ENCODE results near the gene NDUFB4.

Gene NDUFB4

DNA sequence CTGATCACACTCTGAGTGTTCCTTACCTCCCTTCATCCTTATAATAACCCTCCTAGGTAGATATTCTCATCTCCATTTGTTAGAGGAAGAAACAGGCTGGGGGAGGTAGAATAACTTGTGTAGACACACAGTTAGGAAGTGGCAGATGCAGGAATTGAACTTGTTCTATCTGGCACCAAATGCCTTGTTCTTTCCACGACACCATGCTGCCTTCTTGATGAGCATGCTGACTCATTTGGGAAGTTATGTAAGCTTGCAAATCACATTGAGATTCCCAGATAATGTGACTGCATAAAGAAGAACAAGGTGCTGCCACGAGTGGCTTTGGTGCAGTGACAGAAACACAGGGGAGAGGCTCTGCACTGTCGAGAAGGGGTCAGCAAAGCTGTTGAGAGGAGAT, 27.5 kb upstream of the NDUFB4 start:
- in situ Hi-C loops (cut with MboI; ENCODE audit: low sequenced_read_pairs) = loop anchor here (25.0 kb wide), 1 partner anchor 331 kb away; no protein-coding TSS in a partner anchor

DNA sequence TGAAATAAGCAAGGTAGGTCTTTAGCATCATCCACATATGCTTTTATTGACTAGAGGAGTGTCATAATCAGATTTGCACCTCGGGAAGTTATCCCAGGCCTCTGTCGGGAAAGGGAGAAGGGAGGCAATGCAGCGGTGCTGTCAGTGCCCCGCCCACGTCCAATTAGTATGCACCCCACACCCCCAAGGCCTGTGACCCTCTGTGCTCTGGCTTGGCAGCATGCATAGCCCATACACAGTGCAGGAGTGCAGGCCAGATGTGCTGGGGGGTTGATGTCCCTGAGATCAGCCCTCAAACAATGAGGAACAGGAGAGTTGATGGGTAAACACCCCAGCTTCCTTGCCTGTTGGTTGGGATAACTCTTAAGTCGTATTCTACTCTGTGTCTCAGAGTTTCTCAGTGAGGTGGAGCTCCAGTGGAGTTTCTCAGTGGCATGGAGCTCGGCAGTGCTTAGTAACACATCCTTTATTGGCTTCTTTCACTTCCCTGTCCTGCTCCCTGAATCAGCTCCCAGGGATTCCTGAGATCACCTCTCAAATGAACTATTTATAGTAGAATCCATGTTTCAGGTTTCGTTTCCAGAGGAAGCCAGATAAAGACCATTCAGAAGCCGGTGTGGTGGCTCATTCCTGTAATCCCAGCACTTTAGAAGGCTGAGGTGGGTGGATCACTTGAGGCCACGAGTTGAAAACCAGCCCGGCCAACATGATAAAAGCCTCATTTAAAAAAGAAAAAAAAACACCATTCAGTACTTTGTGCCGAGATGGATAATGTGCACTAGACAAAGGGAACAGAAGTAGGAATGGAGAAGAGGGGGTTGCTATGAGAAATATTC, 26.7 kb upstream of the NDUFB4 start:
- in situ Hi-C loops (cut with MboI; ENCODE audit: low sequenced_read_pairs) = loop anchor here (25.0 kb wide), 1 partner anchor 332 kb away; no protein-coding TSS in a partner anchor

DNA sequence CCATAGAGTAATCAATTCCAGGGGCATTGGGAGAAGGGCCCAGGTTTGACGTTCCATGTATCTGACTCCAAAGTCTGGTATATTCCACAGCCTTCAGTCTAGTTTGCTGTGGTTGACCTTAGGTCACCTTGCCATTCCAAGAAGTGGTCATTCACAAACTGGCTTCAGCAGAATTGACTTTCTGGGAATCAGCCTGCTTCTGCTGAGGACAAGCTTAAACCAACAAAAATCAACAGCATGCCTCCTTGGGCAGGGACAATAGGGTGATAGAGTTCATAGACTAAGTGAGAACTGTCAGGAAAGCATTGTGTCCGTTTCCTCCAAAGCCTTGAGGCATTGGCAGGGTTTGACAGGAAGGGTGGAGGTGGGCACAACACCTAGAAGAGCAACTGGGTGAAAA, 24.1 kb upstream of the NDUFB4 start:
- in situ Hi-C loops (cut with MboI; ENCODE audit: low sequenced_read_pairs) = loop anchor here (25.0 kb wide), 1 partner anchor 335 kb away; no protein-coding TSS in a partner anchor

DNA sequence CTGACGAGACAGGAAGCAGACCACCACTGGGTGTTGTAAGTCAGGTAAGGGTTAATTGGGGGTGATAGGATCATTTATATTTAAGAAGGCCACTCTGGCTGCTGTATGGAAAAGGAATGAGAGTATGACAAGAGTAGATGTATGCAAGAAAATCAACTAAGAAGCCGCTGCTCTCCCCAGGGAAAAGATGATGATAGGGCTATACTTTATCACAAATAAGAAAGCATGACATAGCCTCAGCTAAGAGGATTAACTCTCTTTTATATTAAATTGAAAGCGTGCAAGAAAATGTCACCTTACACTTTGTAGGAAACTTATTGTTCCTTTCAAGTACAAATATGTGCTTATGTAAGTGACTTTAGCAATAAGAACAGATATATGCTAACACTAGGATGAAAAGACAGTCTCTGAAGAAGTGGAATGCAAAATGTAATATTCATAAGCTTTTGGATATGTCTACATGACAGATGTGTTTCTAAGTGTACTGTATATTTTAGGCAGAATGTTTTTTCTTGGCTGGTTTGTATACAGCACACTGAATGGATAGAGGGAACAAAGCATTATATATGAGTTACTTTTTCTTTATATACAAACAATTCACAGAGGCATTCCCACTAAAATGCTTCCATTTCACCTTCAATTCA, 8.7 kb upstream of the NDUFB4 start:
- in situ Hi-C loops (cut with MboI; ENCODE audit: low sequenced_read_pairs) = no loop called here

DNA sequence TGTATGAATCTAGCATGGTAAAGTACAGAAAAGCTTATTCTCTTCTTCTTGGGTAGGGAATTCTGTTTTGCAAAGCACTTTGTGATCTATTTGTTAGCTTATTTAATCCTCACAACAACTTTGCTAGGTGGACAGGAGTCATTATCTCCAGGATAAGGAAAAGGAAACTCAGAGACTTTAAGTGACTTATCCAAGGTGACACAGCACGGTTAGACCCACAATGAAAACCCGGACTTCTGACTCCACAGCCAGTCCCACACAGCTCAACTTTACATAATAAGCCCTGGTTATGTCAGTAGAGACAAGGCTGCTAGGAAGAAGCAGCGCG, 384 bp upstream of the NDUFB4 start:
- in situ Hi-C loops (cut with MboI; ENCODE audit: low sequenced_read_pairs) = no loop called here

DNA sequence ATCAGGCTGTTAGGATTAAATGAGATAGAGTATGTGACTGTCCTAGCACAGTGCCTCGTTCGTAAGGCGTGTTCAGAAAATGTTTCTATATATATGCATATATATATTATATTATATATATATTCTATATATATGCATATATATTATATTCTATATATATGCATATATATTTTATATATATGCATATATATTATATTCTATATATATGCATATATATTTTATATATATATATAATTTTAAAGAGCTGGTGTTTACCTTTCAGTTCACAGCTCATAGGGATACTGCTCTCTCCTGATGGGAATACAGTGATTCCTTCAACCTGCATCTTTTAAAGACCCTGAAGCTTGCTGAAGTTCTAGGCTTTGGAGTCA, 702 bp downstream of the NDUFB4 start:
- in situ Hi-C loops (cut with MboI; ENCODE audit: low sequenced_read_pairs) = no loop called here

DNA sequence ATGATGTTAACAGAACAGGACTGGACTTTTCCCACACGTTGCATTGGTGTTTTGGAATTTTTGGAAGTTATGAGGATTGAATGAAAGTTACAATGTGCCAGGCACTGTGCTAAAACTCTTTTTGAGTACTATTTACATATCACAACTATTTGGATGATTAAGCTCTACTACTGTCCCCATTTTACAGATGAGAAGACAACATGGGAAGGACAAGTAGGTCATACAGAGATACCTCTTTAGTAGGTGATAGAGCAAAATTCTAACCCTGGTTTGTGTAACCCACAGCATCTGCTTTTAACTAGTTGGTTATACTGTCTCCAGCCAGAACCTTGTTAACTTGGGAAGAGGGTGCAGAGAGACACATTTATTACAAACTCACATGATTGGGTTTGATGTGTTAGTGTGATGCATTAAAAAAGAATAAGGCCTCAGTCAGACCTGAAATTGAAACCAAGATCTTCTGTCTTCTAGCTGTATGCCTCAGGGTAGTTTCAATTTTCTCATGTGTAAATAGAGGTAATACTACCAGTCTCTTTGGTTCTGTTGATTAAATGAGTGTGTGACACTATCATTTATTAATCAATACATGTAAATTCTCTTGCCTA, 1.4 kb downstream of the NDUFB4 start:
- in situ Hi-C loops (cut with MboI; ENCODE audit: low sequenced_read_pairs) = no loop called here

DNA sequence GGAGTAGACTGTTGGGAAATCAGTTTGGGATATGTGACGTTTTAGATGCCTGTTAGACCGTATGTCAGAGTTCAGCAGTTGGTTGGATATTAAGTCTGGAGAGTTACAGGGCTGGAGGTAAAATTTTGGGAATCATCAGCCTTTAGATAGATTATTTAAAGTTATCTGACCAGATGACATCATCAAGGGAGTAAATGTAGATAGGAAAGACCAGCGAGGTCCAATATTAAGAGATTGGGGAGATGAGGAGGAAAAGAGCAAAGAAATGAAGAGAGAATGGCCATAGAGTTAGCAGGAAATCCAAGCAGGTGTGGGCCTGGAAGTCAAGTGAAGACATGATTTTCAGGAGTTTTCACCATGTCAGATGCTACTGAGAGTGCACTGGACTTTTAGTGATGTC, 3.1 kb downstream of the NDUFB4 start:
- in situ Hi-C loops (cut with MboI; ENCODE audit: low sequenced_read_pairs) = no loop called here

DNA sequence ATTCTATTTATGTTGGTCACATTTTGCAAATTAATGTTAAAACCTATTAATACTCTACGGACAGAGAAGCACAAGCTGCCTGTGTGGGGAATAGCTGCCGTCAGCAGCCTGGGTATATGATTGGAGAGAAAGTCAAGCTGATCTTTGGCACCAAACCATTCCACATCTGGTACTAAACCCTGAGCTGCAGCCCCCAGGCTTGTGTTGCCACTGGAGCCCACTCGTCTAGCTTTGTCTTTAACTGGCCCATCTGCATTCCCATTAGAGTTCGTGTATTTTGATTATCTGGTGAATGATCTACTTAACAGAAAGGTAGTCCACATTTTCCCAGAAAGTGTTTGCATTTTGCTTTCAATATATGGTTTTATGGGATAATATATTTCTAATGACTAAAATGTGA, 5.4 kb downstream of the NDUFB4 start:
- in situ Hi-C loops (cut with MboI; ENCODE audit: low sequenced_read_pairs) = loop anchor here (25.0 kb wide), 1 partner anchor 111 kb away; no protein-coding TSS in a partner anchor

DNA sequence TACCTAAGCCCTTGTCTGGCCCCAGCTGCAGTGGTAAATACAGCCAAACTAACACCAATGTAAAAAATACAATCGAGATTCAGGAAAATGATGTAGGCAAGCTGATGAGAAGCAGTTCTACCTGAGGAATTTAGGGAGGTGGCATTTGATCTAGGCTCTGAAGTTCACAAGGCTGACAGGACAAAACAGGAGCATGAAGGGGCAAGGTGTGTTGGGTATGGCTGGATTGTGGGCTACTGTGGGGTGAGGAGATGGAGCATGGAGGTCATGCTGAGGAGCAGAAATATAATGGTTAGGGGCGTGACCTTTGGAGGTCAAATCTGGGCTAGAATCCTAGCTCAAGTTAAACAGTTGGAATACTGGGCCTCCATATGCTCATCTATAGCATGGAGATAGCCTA, 6.5 kb downstream of the NDUFB4 start:
- in situ Hi-C loops (cut with MboI; ENCODE audit: low sequenced_read_pairs) = loop anchor here (25.0 kb wide), 1 partner anchor 110 kb away; no protein-coding TSS in a partner anchor

DNA sequence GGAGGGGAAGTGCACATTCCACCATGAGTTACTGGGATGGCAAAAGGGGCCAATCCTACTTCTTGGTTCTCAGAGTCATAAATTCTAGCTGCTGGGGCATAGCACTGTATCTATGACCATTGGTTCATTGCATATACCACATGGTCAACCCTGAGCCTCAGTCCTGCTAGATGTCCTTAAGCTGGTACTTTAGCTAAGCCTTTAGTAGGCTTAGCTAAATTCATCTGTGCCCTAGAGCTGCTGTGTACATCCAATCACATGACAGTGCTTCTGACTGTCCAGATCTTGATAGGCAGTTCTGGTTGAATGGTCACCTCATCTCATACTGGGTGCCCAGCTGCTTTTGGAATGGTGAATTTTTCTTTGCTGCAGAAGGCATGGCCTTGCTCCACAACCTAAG, 8.2 kb downstream of the NDUFB4 start:
- in situ Hi-C loops (cut with MboI; ENCODE audit: low sequenced_read_pairs) = loop anchor here (25.0 kb wide), 1 partner anchor 108 kb away; no protein-coding TSS in a partner anchor

DNA sequence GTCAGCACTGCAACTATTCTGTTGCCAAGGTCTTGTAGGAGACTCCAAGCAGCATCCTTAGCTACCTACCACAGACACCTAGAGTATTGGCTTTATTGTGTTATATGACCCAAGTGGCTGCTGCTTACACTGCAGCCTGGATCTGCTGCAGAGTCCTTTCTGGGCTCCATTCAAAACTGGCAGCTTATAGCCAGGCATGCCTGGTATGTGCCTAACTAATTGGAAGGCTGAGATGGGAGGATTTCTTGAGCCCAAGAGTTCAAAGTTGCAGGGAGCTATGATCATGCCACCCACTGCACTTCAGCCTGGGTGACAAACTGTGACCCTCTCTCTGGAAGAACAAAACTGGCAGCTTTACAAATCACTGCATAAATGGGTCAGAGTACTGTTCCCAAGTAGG, 8.6 kb downstream of the NDUFB4 start:
- in situ Hi-C loops (cut with MboI; ENCODE audit: low sequenced_read_pairs) = loop anchor here (25.0 kb wide), 1 partner anchor 108 kb away; no protein-coding TSS in a partner anchor

DNA sequence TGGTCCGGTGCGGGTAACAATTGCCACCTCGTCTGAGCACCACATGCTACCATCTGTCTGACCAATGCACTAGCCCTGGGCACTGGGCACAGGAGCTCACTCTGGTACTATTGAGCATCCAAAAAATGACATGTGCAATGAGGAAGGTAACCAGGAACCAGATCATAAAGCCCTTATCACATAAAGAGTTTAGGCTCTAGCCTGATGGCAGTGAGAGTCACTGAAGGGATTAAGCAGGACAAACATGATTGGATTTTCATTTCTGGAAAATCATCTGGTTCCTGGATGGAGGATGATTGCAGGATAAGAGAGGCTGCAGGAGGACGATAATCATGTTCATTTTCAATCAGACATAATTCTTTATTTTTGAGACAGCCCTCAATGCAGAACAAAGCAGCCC, 12.4 kb downstream of the NDUFB4 start:
- in situ Hi-C loops (cut with MboI; ENCODE audit: low sequenced_read_pairs) = loop anchor here (25.0 kb wide), 1 partner anchor 104 kb away; no protein-coding TSS in a partner anchor

DNA sequence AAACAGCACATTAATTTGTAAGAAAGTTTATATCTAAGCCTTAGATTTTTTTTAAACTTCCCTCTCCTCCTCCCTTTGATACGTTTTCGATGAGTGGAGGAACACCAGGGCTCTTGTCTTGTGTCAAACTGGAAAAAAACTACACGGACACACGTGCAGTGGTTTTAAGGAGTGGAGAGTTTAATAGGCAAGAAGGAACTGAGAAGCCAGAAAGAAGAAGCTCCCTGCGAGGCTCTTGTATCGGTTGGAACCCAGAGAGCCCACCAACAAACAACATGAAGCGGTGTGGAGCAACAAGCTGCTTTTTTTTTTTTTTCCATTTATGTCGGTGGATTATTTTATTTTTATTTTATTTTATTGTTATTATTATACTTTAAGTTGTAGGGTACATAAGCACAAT, 18.6 kb downstream of the NDUFB4 start:
- in situ Hi-C loops (cut with MboI; ENCODE audit: low sequenced_read_pairs) = loop anchor here (25.0 kb wide), 1 partner anchor 98 kb away; no protein-coding TSS in a partner anchor

DNA sequence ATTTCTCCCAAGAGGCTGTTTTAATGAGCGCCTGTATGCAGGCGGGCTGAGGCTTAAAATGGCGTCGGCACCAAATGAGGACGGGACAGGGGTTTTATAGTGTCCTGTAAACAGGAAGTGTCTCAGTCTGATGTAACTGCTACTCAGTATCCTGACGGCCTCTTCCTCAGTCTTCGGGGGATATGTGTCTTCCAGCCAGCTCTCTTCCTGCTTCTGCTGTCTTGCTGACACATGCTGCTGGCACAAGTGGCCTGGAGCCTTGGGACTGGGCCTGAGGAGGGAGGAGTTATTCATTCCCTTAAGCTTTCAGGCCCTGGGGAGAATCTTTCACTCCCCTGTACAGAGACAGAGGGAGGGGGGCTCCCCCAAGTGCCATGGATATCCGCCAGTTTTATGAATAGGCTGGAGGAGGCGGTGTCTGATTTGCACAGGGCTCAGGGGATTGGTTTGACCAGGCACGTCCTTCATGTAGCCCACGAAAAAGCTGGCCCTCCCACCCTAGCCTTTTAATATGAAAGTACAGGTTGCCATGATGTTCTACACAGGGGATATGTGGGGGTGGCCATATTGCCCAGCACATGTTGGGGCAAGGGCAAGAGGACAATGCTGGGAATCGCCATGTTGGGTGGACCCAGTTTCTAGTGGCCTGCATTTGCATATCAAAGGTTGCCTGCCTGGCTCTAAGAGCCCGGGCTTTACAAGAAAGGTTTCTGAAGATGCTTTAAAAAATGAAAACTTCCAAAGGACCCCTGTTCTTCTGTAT, 19.9 kb downstream of the NDUFB4 start:
- in situ Hi-C loops (cut with MboI; ENCODE audit: low sequenced_read_pairs) = loop anchor here (25.0 kb wide), 1 partner anchor 96 kb away; no protein-coding TSS in a partner anchor

DNA sequence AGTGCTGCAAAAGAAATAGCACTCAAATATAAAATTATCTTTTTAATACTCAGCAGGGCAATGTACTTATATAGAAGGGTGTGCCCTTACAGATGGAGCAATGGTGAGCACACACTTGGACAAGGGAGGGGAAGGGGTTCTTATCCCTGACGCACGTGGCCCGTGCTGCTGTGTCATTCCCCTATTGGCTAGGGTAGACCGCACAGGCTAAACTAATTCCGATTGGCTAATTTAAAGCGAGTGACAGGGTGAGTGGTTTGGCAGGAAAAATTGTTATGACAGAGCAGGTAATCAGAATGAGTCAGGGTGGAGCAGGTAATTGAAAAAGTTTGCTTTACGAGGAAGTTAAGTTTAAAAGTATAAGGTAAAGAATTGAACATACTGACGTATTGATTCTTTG, 20.6 kb downstream of the NDUFB4 start:
- in situ Hi-C loops (cut with MboI; ENCODE audit: low sequenced_read_pairs) = loop anchor here (25.0 kb wide), 1 partner anchor 96 kb away; no protein-coding TSS in a partner anchor

DNA sequence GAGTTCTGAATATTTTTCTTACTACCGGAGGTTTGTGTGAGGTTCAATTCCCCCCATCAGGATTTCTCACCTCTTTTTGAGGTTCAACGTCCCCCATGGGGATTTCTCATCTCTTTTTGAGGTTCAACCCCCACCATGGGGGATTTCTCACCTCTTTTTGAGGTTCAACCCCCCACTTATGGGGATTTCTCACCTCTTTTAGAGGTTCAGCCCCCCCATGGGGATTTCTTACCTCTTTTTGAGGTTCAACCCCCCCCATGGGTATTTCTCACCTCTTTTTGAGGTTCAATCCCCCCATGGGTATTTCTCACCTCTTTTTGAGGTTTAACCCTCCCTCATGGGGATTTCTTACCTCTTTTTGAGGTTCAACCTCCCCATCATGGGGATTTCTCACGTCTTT, 26.3 kb downstream of the NDUFB4 start:
- in situ Hi-C loops (cut with MboI; ENCODE audit: low sequenced_read_pairs) = loop anchor here (25.0 kb wide), 1 partner anchor 90 kb away; no protein-coding TSS in a partner anchor

DNA sequence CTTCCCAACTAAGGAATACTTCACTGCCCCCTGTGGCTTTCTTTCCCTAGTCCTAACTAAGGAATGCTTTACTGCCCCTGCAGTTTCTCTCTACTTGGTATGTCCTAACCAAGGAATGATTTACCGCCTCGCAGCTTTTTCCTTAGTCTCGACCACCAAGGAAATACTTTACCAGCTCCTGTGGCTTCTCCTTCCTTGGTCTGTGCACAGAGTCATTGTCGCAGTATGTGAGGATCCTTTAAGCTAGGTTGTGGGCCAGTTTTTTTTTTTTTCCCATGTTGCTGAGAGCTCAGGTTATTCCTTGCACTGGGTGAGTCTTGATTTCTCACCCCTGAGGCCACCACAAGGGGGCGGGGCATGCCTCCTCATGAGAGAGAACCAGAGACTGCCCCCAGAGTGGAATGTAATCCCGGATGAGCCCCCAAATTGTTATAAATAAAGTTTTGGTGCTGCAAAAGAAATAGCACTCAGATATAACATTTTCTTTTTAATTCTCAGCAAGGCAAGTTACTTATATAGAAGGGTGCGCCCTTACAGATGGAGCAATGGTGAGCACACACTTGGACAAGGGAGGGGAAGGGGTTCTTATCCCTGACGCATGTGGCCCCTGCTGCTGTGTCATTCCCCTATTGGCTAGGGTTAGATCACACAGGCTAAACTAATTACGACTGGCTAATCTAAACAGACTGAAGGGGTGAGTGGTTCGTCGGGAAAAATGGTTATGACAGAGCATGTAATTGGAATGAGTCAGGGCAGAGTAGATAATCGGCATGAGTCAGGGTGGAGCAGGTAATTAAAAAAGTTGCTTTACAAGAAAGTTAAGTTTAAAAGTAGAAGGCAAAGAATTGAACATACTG, 27.0 kb downstream of the NDUFB4 start:
- in situ Hi-C loops (cut with MboI; ENCODE audit: low sequenced_read_pairs) = loop anchor here (25.0 kb wide), 1 partner anchor 89 kb away; no protein-coding TSS in a partner anchor

DNA sequence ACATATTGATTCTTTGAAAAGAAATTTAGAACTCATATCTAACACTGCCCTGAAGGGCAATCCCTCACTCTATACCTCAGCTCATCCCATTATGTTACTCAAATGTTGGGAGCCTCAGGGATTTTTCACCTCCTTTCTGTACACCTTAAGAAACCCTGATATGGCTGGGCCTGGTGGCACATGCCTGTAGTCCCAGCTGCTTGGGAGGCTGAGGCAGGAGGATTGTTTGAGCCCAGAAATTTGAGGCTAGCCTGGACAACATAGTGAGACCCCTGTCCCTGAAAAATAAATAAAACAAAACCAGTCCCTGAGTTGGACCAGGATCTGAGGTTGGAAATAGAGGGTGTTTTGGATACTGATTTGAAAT, 27.6 kb downstream of the NDUFB4 start:
- in situ Hi-C loops (cut with MboI; ENCODE audit: low sequenced_read_pairs) = loop anchor here (25.0 kb wide), 1 partner anchor 89 kb away; no protein-coding TSS in a partner anchor

DNA sequence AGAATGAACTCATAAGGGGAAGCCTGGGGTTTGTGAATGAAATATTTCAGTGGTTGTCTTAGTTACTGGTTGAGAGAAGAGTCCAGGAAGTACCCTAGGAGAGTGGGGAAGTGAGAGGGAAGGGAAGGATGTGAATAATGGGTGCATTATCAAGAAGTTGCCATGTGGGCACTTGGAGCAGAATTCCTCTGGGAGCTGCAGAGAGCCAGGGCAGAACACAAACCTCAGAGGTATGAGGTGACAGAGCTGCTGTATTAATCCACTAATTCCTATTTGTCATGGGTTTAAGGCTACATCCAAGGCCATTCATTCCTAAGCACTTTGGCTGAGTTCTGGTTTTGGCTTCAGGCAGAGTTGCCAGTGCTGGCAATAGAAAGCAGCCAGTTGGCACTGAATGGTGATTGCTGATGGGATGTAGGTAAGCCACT, 29.0 kb downstream of the NDUFB4 start:
- in situ Hi-C loops (cut with MboI; ENCODE audit: low sequenced_read_pairs) = no loop called here

Data from HL-60/S4 (cell line).